Endodermal cell (in vitro differentiated cells): Measurements from ENCODE around the gene CHTF8. TPM values are rescaled to one million over a fixed set of nuclear protein-coding genes. Genes with fewer than 3 reads are reported as not detected.

Source experiments
- DNase-seq: peaks from one replicate; pipeline ENCODE4 v3.0.0-alpha.2; 2017
- H3K27ac ChIP-seq: 2 replicates; pipeline ENCODE4 v1.5.1; 2013; ENCODE audit warnings: mild to moderate bottlenecking, low read depth, low read length, moderate library complexity
- H3K27me3 ChIP-seq: 2 replicates; pipeline ENCODE4 v1.6.1; 2013; ENCODE audit warnings: mild to moderate bottlenecking, low read length, moderate library complexity; ENCODE audit not compliant: insufficient read depth, control insufficient read depth, poor library complexity, severe bottlenecking
- H3K36me3 ChIP-seq: 2 replicates; pipeline ENCODE4 v1.7.0; 2013; ENCODE audit warnings: mild to moderate bottlenecking, low read length, moderate library complexity; ENCODE audit not compliant: control insufficient read depth, insufficient read depth
- H3K4me1 ChIP-seq: one replicate; pipeline ENCODE4 v1.7.0; 2013; ENCODE audit warnings: low read length; ENCODE audit not compliant: control insufficient read depth, insufficient read depth
- H3K4me3 ChIP-seq: 2 replicates; pipeline ENCODE4 v1.5.1; 2013; ENCODE audit warnings: mild to moderate bottlenecking, low read length, moderate library complexity
- H3K9ac ChIP-seq: 2 replicates; pipeline ENCODE4 v1.6.1; 2013; ENCODE audit warnings: mild to moderate bottlenecking, low read length, moderate library complexity; ENCODE audit not compliant: poor library complexity, severe bottlenecking; ENCODE audit errors: extremely low read depth
- H3K9me3 ChIP-seq: 2 replicates; pipeline ENCODE4 v1.6.1; 2013; ENCODE audit warnings: mild to moderate bottlenecking, low read length, moderate library complexity; ENCODE audit not compliant: control insufficient read depth
- H3K27ac Mint-ChIP-seq: 2 replicates; pipeline ENCODE4 v1.8.0; 2020; ENCODE audit warnings: mixed read lengths
- H3K27me3 Mint-ChIP-seq: 2 replicates; pipeline ENCODE4 v1.8.0; 2021; ENCODE audit warnings: mild to moderate bottlenecking, mixed read lengths; ENCODE audit not compliant: insufficient read depth
- H3K36me3 Mint-ChIP-seq: 2 replicates; pipeline ENCODE4 v1.8.0; 2020; ENCODE audit warnings: low read depth, mixed read lengths
- H3K4me1 Mint-ChIP-seq: 2 replicates; pipeline ENCODE4 v1.8.0; 2020; ENCODE audit warnings: mixed read lengths
- H3K4me3 Mint-ChIP-seq: 2 replicates; pipeline ENCODE4 v1.8.0; 2020; ENCODE audit warnings: mild to moderate bottlenecking, moderate library complexity, mixed read lengths
- H3K9me3 Mint-ChIP-seq: 2 replicates; pipeline ENCODE4 v1.8.0; 2020; ENCODE audit warnings: mild to moderate bottlenecking, mixed read lengths
- WGBS, 2 experiments: methylation state at CpG; one replicate each; pipeline versions ENCODE4 v1.1.5 to v1.1.7; 2013; ENCODE audit warnings: missing lambda C conversion rate in 2 of 2, mixed read lengths in 1 of 2; ENCODE audit not compliant: insufficient coverage in 1 of 2, insufficient read length in 1 of 2; 5-methylcytosine and 5-hydroxymethylcytosine counted together
- total RNA-seq, 2 donors: library from RNA; stranded (reverse); fragmentation: NEBNext Ultra II Directional in 1 of 2; extraction: Animal tissue kit (Norgen Biotek cat#: 25700) in 1 of 2; gene quantifications; 2 replicates in 1 of 2; 3 replicates in 1 of 2; pipeline ENCODE4 v1.2.1, GENCODE V29; 2021
- TF ChIP-seq, protein P1 (sequence below): fragments of 200-600 bp; sonication (generic); conservative IDR thresholded peaks from 2 replicates; pipeline ENCODE4 v1.5.0; 2021; ENCODE audit warnings: antibody characterized with exemption, mild to moderate bottlenecking

CHTF8 gene
- total RNA-seq, 2 donors from 2014 or later = 105 to 142 TPM

DNA sequence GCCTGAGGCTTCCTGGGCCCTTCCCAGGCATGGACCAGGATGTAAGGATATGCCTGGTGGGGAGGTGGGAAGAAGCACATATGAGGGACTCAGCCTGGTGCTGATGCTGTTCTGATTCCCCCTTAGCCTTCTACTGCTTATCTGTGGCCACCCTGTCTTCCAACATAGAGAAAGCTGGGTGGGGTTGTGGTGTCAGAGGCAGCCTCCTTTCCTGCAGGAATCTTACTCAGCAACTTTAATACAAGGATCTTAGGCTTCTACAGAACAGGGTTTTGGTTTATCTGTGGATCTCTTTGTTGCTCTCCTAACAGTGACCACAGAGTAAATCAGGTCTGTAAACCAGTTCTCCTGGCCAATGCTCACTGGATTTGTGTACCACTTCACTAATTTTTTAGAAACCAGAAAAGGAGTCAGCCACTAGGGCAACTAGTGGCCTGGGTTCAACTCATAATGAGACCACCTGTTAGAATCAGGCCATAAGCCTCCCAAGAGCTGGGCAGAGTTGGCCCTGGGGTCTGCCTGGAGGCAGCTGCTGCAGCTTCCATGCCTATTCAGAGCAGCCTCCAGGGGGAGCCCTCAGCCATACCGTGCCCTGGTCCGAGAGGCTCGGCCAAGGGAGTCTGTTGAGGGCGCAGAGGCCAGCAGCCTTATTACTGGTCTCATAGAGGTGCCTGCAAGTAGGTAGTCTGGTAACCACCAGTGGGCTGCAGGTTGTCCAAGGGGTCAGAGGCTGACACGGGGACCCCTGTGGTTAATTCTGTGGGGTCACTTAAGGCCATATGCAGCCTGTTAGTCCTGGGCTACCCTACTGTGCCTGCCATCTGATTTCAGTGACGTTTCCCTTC lies 19.9 kb downstream of the CHTF8 start:
- peaks cover 16% of the 10 kb centered on the region for H3K27me3 ChIP-seq
- peak; percentile 94 for DNase-seq
- Mint-ChIP-seq H3K9me3 (no peaks in the 10 kb centered on the region), H3K4me3 (no peak overlapping the region), H3K4me1 (peaks cover 22% of the 10 kb centered on the region), H3K36me3 (peaks cover 35% of the 10 kb centered on the region), H3K27ac (no peak overlapping the region), H3K27me3 (peaks cover 27% of the 10 kb centered on the region)
- H3K9ac ChIP-seq = no peak overlapping the region
- H3K9me3 ChIP-seq = no peaks in the 10 kb centered on the region
- TF ChIP-seq, protein P1, sequence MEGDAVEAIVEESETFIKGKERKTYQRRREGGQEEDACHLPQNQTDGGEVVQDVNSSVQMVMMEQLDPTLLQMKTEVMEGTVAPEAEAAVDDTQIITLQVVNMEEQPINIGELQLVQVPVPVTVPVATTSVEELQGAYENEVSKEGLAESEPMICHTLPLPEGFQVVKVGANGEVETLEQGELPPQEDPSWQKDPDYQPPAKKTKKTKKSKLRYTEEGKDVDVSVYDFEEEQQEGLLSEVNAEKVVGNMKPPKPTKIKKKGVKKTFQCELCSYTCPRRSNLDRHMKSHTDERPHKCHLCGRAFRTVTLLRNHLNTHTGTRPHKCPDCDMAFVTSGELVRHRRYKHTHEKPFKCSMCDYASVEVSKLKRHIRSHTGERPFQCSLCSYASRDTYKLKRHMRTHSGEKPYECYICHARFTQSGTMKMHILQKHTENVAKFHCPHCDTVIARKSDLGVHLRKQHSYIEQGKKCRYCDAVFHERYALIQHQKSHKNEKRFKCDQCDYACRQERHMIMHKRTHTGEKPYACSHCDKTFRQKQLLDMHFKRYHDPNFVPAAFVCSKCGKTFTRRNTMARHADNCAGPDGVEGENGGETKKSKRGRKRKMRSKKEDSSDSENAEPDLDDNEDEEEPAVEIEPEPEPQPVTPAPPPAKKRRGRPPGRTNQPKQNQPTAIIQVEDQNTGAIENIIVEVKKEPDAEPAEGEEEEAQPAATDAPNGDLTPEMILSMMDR = peak; percentile 95
- H3K36me3 ChIP-seq = peaks cover 22% of the 10 kb centered on the region
- WGBS, 2 experiments = 69 to 70% methylated on average over 6 of the region's 6 CpGs
- H3K4me1 ChIP-seq = peaks cover 5% of the 10 kb centered on the region
- H3K27ac ChIP-seq = no peak overlapping the region
- H3K4me3 ChIP-seq = no peak overlapping the region

- Histone ChIP-seq H3K9me3 (no peaks in the 10 kb centered on the region), H3K9ac (no peak overlapping the region), H3K4me3 (no peak overlapping the region), H3K27ac (no peak overlapping the region), H3K27me3 (peaks cover 22% of the 10 kb centered on the region), H3K4me1 (peaks cover 5% of the 10 kb centered on the region), H3K36me3 (peaks cover 15% of the 10 kb centered on the region)
- TF ChIP-seq, protein P1 = no peak
- Mint-ChIP-seq H3K4me1 (peaks cover 22% of the 10 kb centered on the region), H3K27me3 (peaks cover 33% of the 10 kb centered on the region), H3K9me3 (no peaks in the 10 kb centered on the region), H3K4me3 (no peak overlapping the region), H3K27ac (no peak overlapping the region), H3K36me3 (peaks cover 34% of the 10 kb centered on the region)
- DNase-seq = peak; percentile 26
- WGBS, 2 experiments = 94 to 98% methylated on average over 5 of the region's 5 CpGs
Measured at GRCh38 chr16:69111876-69112230, 20.5 kb downstream of the CHTF8 start.

GRCh38 chr16:69111216-69111875 lies 21.0 kb downstream of the CHTF8 start:
- H3K27ac Mint-ChIP-seq = no peak overlapping the region
- no peak overlapping the region for H3K9ac ChIP-seq
- peaks cover 11% of the 10 kb centered on the region for H3K36me3 ChIP-seq
- H3K27ac ChIP-seq = no peak overlapping the region
- WGBS, 2 experiments = 88 to 93% methylated on average over 5 to 6 of the region's 6 CpGs
- H3K27me3 ChIP-seq = peaks cover 27% of the 10 kb centered on the region
- no peak overlapping the region for H3K4me3 ChIP-seq
- H3K9me3 Mint-ChIP-seq = no peaks in the 10 kb centered on the region
- peaks cover 33% of the 10 kb centered on the region for H3K36me3 Mint-ChIP-seq
- H3K4me1 Mint-ChIP-seq = peaks cover 22% of the 10 kb centered on the region
- TF ChIP-seq, protein P1 = no peak
- DNase-seq = peak; percentile 26
- H3K27me3 Mint-ChIP-seq = peaks cover 35% of the 10 kb centered on the region
- peaks cover 5% of the 10 kb centered on the region for H3K4me1 ChIP-seq
- no peaks in the 10 kb centered on the region for H3K9me3 ChIP-seq
- H3K4me3 Mint-ChIP-seq = no peak overlapping the region
